Measurements from ENCODE around the gene HIGD1B. TPM values are rescaled to one million over a fixed set of nuclear protein-coding genes. Genes with fewer than 3 reads are reported as not detected.
"Not testable (repeated sequence)": the region's sequence is repeated elsewhere in the genome, so short reads cannot be mapped to it uniquely, and the experiment has no call there.

The HIGD1B gene
- total RNA-seq, 4 donors from 2014 or later: not detected

DNA sequence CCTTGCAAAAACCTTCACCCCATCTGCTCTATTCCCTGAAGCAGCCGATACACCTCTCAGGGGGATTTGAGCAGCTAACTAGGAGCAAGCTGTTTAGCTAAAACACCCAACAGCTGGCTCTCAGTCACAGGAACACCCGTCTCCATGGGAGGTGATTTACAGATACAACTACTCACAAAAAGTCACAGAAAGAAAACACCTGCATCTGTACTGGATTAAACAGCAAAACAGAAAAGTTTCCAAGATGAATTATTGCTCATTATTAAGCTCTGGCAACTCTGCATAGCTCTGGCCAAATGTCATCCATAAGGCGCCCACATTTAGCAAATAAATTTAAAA lies 39.9 kb upstream of the HIGD1B start:
- TF ChIP-seq POLR2A (IDR thresholded peaks at IDR 0.05): no peak
- TF ChIP-seq, protein P1, sequence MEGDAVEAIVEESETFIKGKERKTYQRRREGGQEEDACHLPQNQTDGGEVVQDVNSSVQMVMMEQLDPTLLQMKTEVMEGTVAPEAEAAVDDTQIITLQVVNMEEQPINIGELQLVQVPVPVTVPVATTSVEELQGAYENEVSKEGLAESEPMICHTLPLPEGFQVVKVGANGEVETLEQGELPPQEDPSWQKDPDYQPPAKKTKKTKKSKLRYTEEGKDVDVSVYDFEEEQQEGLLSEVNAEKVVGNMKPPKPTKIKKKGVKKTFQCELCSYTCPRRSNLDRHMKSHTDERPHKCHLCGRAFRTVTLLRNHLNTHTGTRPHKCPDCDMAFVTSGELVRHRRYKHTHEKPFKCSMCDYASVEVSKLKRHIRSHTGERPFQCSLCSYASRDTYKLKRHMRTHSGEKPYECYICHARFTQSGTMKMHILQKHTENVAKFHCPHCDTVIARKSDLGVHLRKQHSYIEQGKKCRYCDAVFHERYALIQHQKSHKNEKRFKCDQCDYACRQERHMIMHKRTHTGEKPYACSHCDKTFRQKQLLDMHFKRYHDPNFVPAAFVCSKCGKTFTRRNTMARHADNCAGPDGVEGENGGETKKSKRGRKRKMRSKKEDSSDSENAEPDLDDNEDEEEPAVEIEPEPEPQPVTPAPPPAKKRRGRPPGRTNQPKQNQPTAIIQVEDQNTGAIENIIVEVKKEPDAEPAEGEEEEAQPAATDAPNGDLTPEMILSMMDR (IDR thresholded peaks at IDR 0.05): no peak
- H3K9me3 ChIP-seq: no peaks in the 10 kb centered on the region
- no peaks in the 10 kb centered on the region for H3K36me3 ChIP-seq
- 71 to 72% methylated on average over 3 of the region's 3 CpGs for WGBS, 2 donors
- H3K27ac ChIP-seq: no peak overlapping the region
- H3K27me3 ChIP-seq: no peaks in the 10 kb centered on the region
- intact Hi-C loops (cut with DNase I): no loop called here
- DNase-seq: no peak
- H3K4me1 ChIP-seq: no peaks in the 10 kb centered on the region
- no peak overlapping the region for H3K4me3 ChIP-seq (replicated peaks in 1 of 3)

DNA sequence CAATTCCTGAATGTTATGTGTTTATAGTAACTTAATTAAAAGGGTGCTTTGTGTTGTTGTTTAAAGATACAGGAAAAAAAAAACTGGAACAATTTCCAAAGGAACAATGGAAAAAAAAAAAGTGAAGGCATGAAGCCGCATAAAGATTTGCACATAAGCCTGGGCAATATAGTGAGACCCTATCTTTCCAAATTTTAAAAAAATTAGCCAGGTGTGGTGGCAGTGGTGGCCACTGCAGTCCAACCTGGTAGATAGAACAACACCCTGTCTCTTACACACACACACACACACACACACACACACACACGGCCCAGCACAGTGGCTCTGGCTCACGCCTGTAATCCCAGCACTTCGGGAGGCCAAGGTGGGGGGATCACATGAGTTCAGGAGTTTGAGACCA lies 39.5 kb upstream of the HIGD1B start:
- intact Hi-C loops (cut with DNase I): no loop called here
- H3K4me3 ChIP-seq (replicated peaks in 1 of 3): no peak overlapping the region
- H3K27ac ChIP-seq: no peak overlapping the region
- TF ChIP-seq, protein P1 (IDR thresholded peaks at IDR 0.05): no peak
- TF ChIP-seq POLR2A (IDR thresholded peaks at IDR 0.05): no peak
- no peaks in the 10 kb centered on the region for H3K36me3 ChIP-seq
- no peaks in the 10 kb centered on the region for H3K27me3 ChIP-seq
- no peaks in the 10 kb centered on the region for H3K4me1 ChIP-seq
- H3K9me3 ChIP-seq: no peaks in the 10 kb centered on the region
- no peak for DNase-seq
- WGBS, 2 donors: 90 to 93% methylated on average over 3 to 4 of the region's 4 CpGs

DNA sequence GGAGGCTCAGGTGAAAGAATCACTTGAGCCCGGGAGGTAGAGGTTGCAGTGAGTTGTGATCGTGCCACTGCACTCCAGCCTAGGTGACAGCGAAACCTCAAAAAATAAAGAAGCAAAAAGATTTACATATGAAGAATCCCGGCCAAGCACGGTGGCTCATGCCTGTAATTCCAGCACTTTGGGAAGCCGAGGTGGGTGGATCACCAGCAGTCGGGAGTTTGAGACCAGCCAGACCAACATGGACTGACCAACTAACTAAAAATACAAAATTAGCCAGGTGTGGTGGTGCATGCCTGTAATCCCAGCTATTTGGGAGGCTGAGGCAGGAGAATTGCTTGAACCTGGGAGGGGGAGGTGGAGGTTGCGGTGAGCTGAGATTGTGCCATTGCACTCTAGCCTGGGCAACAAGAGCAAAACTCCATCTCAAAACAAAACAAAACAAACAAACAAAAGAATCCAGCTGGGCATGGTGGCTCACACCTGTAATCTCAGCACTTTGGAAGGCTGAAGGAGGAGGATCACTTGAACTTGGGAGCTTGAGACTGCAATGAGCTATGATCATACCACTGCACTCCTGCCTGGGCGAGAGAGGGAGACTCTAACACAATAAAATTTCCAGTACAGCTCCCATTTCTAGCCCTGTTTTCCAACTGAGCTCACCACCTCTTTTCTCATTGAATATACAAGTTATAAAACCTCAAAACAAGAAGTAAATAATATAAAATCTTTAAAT lies 38.9 kb upstream of the HIGD1B start:
- H3K27me3 ChIP-seq; H3K9me3 ChIP-seq; H3K36me3 ChIP-seq; intact Hi-C loops (cut with DNase I); DNase-seq; H3K27ac ChIP-seq; H3K4me3 ChIP-seq (replicated peaks in 1 of 3); H3K4me1 ChIP-seq: not testable (repeated sequence)
- 96 to 98% methylated on average over 9 of the region's 9 CpGs for WGBS, 2 donors

DNA sequence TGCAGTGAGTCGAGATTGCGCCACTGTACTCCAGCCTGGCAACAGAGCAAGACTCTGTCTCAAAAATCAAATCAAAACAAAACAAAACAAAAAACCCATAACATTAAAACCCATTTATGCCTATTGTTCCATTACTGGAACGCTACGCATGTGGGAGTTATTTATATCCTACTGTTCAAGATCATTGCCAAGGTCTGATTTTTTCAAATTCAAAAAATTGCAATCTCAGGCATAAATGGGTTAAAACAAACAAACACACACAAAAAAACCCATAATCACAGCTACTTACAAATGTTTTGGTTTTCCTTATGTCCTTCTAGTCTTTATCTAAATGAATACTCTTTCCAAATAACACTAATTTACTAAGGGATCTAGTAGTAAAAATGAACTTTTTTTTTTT lies 35.4 kb upstream of the HIGD1B start:
- Histone ChIP-seq H3K4me3 (replicated peaks in 1 of 3) (no peak overlapping the region), H3K27me3 (no peaks in the 10 kb centered on the region), H3K27ac (no peak overlapping the region), H3K9me3 (no peaks in the 10 kb centered on the region), H3K36me3 (no peaks in the 10 kb centered on the region), H3K4me1 (no peaks in the 10 kb centered on the region)
- DNase-seq: no peak
- 81 to 89% methylated on average over 4 of the region's 4 CpGs for whole genome bisulfite sequencing, 2 donors
- no peak for TF ChIP-seq POLR2A (IDR thresholded peaks at IDR 0.05)
- TF ChIP-seq, protein P1 (IDR thresholded peaks at IDR 0.05): no peak
- intact Hi-C loops (cut with DNase I): no loop called here

DNA sequence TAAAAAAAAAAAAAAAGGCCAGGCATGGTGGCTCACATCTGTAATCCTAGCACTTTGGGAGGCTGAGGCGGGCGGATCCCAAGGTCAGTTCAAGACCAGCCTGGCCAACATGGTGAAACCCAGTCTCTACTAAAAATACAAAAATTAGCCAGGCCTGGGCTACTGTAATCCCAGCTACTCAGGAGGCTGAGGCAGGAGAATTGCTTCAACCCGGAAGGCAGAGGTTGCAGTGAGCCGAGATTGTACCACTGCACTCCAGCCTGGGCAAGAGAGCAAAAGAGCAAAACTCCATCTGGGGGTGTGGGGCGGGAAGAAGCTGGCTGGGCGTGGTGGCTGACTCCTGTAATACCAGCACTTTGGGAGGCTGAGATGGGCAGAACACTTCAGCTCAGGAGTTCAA lies 29.2 kb upstream of the HIGD1B start:
- H3K36me3 ChIP-seq; H3K9me3 ChIP-seq; H3K4me3 ChIP-seq (replicated peaks in 1 of 3); H3K27me3 ChIP-seq; H3K4me1 ChIP-seq; H3K27ac ChIP-seq; DNase-seq; intact Hi-C loops (cut with DNase I): not testable (repeated sequence)
- WGBS, 2 donors: 93% methylated on average over 6 of the region's 6 CpGs

DNA sequence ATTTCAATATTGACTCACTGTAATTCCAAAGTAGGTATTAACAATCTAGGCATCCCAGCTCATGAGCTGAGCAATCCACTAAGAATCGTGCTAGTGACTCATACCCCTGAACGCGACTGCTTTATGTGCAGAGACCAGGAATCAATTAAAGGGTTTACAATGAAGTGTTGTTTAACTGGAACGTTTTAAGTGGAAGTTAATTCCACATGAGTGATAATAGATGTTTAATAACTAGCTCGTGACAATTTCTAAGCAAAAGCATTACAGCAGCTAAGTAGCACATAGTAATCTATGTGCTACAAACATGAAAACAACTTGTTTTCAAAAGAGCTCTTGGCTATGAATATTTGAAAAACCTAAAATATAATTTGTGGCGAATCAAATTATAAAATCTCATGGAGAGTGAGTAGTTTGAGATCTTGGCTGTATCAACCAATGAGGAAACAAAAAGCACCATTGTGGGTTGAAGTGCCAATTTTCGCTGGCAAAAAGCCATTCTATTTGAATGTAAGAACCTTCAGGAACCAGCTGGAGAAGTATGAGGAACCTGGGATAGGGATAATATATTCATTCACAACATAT lies 27.0 kb upstream of the HIGD1B start:
- H3K27me3 ChIP-seq: no peaks in the 10 kb centered on the region
- WGBS, 2 donors: 32 to 42% methylated on average over 7 of the region's 7 CpGs
- TF ChIP-seq, protein P1 (IDR thresholded peaks at IDR 0.05): no peak
- TF ChIP-seq POLR2A (IDR thresholded peaks at IDR 0.05): no peak
- no peak overlapping the region for H3K4me3 ChIP-seq (replicated peaks in 1 of 3)
- intact Hi-C loops (cut with DNase I): no loop called here
- DNase-seq: no peak
- H3K27ac ChIP-seq: no peak overlapping the region
- no peaks in the 10 kb centered on the region for H3K4me1 ChIP-seq
- H3K9me3 ChIP-seq: no peaks in the 10 kb centered on the region
- no peaks in the 10 kb centered on the region for H3K36me3 ChIP-seq

DNA sequence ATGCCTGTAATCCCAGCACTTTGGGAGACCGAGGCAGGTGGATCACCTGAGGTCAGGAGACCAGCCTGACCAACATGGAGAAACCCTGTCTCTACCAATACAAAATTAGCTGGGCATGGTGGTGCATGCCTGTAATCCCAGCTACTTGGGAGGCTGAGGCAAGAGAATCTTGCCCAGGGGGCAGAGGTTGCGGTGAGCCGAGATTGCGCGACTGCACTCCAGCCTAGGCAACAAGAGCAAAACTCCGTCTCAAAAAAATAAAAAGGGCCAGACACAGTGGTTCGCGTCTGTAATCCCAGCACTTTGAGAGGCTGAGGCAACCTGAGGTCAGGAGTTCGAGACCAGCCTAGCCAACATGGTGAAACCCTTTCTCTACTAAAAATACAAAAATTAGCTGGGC lies 22.4 kb upstream of the HIGD1B start:
- H3K4me3 ChIP-seq (replicated peaks in 1 of 3); H3K27ac ChIP-seq; H3K4me1 ChIP-seq; H3K9me3 ChIP-seq; H3K36me3 ChIP-seq; intact Hi-C loops (cut with DNase I); DNase-seq: not testable (repeated sequence)
- WGBS, 2 donors: 94 to 96% methylated on average over 9 of the region's 9 CpGs
- H3K27me3 ChIP-seq: peaks cover 27% of the 10 kb centered on the region
